Activated T-helper 2 cell treated with anti-CD3 and anti-CD28 coated beads, Interferon-gamma antibody, Interleukin-2, Interleukin-4, amounts not matched to agents 10 μg/mL and 5 μg/mL and 100 μg/mL, durations not matched to agents 14 hours and 24 hours and 36 hours (primary cell): ENCODE data around the gene TTN. TPM values are rescaled to one million over a fixed set of nuclear protein-coding genes. Genes with fewer than 3 reads are reported as not detected.

Experiments used
- DNase-seq: peaks from one replicate; pipeline ENCODE4 v3.0.0; 2021; ENCODE audit warnings: low spot score
- H3K27ac Mint-ChIP-seq: one replicate; pipeline ENCODE4 v1.8.0; 2021; ENCODE audit warnings: mixed read lengths
- H3K27me3 Mint-ChIP-seq: one replicate; pipeline ENCODE4 v1.8.0; 2021; ENCODE audit warnings: low read depth, mixed read lengths
- H3K36me3 Mint-ChIP-seq: one replicate; pipeline ENCODE4 v1.8.0; 2021; ENCODE audit warnings: low read depth, mixed read lengths
- H3K4me1 Mint-ChIP-seq: one replicate; pipeline ENCODE4 v1.8.0; 2021; ENCODE audit warnings: low read depth, mixed read lengths
- H3K4me3 Mint-ChIP-seq: one replicate; pipeline ENCODE4 v1.8.0; 2021; ENCODE audit warnings: low read depth, mild to moderate bottlenecking, moderate library complexity, mixed read lengths
- H3K9me3 Mint-ChIP-seq: one replicate; pipeline ENCODE4 v1.8.0; 2021; ENCODE audit warnings: mixed read lengths
- intact Hi-C: fragments of 100-400 bp; cut with micrococcal nuclease; formaldehyde crosslinking; loops from one replicate; pipeline ENCODE4 v1.15.1; 2023
- total RNA-seq: library from RNA; stranded (reverse); gene quantifications from 2 replicates; pipeline ENCODE4 v1.2.3, GENCODE V29; 2022

TTN gene
- total RNA-seq, 1 donor from 2014 or later: 3.7 TPM

GRCh38 chr2:178804791-178805190, 2.4 kb downstream of the TTN start:
- intact Hi-C loops: no loop called here
- no peaks in the 10 kb centered on the region for H3K36me3 Mint-ChIP-seq
- H3K9me3 Mint-ChIP-seq: no peaks in the 10 kb centered on the region
- no peak overlapping the region for H3K4me3 Mint-ChIP-seq
- H3K4me1 Mint-ChIP-seq: no peaks in the 10 kb centered on the region
- no peaks in the 10 kb centered on the region for H3K27me3 Mint-ChIP-seq
- no peak overlapping the region for H3K27ac Mint-ChIP-seq
- DNase-seq: no peak

GRCh38 chr2:178800510-178800909, 6.7 kb downstream of the TTN start:
- intact Hi-C loops: no loop called here
- Mint-ChIP-seq H3K27ac (no peak overlapping the region), H3K4me3 (no peak overlapping the region)

DNA sequence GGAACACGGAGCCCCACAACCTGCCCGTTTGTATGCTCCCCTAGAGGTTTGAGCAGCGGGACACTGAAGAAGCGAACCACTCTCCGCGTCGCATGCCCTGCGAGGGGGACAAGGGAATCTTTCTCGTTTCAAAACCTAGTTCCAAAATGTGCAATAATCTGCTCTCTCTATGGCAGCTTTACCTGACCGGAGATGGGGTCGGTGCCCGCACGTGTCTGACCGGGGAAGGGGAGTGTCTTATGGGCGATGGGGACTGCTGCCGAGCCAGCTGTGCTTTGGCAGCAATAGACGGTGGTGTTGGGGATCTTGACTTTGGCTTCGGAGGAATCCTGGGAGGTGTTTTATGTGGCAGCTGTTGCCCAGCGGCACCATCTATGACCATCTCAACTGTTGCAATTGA, 7.9 kb downstream of the TTN start:
- Mint-ChIP-seq H3K27ac (no peak overlapping the region), H3K4me3 (no peak overlapping the region), H3K27me3 (peaks cover 2% of the 10 kb centered on the region), H3K36me3 (no peaks in the 10 kb centered on the region), H3K4me1 (no peaks in the 10 kb centered on the region), H3K9me3 (no peaks in the 10 kb centered on the region)
- DNase-seq: no peak
- intact Hi-C loops: loop anchor here (5.0 to 10.0 kb wide), 3 partner anchors 225 to 645 kb away; no protein-coding TSS in a partner anchor

More at GRCh38 chr2:178800510-178800909, 6.7 kb downstream of the TTN start:
- H3K36me3 Mint-ChIP-seq: no peaks in the 10 kb centered on the region
- DNase-seq: no peak
- H3K9me3 Mint-ChIP-seq: no peaks in the 10 kb centered on the region
- H3K4me1 Mint-ChIP-seq: no peaks in the 10 kb centered on the region
- H3K27me3 Mint-ChIP-seq: peaks cover 2% of the 10 kb centered on the region

DNA sequence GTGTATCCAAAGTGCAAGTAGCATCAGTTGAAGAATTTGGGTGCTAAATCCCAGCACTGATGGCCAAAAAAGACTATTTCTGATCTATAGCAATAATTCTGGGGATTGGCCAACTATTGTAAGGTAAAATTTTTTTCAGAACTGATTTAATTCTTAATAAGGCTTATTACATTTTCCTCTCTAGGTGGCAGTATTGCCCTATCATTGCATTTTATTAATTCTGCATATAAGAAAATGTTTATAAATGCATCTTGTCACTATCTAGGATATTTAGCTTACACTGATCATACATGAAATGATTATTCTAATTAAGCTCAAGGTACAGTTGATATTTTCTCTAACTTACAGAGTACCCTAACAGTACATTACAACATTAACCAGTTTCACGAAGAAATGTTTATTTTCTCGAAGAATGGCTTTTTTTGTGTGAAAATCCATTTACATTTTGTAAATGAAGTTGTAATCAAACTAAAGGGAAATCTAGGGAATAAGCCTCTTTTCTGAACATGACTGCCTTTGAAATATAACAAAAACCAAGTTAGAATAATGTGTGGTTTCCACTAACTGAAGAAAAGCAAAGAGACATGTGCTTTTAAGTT, 11.0 kb downstream of the TTN start:
- H3K36me3 Mint-ChIP-seq: no peaks in the 10 kb centered on the region
- peaks cover 2% of the 10 kb centered on the region for H3K27me3 Mint-ChIP-seq
- H3K4me1 Mint-ChIP-seq: peaks cover 6% of the 10 kb centered on the region
- no peak overlapping the region for H3K27ac Mint-ChIP-seq
- intact Hi-C loops: loop anchor here (1.0 to 10.0 kb wide), 4 partner anchors 118 to 649 kb away; no protein-coding TSS in a partner anchor
- no peak for DNase-seq
- no peak overlapping the region for H3K4me3 Mint-ChIP-seq
- no peaks in the 10 kb centered on the region for H3K9me3 Mint-ChIP-seq

GRCh38 chr2:178787934-178788333, 19.3 kb downstream of the TTN start:
- Mint-ChIP-seq H3K9me3 (no peaks in the 10 kb centered on the region), H3K4me1 (peaks cover 14% of the 10 kb centered on the region), H3K27me3 (no peaks in the 10 kb centered on the region)

GRCh38 chr2:178787155-178787554, 20.1 kb downstream of the TTN start:
- H3K27ac Mint-ChIP-seq: no peak overlapping the region
- no peaks in the 10 kb centered on the region for H3K9me3 Mint-ChIP-seq
- H3K4me1 Mint-ChIP-seq: peaks cover 14% of the 10 kb centered on the region
- intact Hi-C loops: no loop called here
- peaks cover 10% of the 10 kb centered on the region for H3K36me3 Mint-ChIP-seq
- DNase-seq: no peak
- H3K27me3 Mint-ChIP-seq: no peaks in the 10 kb centered on the region
- H3K4me3 Mint-ChIP-seq: no peak overlapping the region

More at GRCh38 chr2:178787934-178788333, 19.3 kb downstream of the TTN start:
- Mint-ChIP-seq H3K4me3 (no peak overlapping the region), H3K36me3 (peaks cover 4% of the 10 kb centered on the region), H3K27ac (no peak overlapping the region)
- DNase-seq: no peak
- intact Hi-C loops: no loop called here

GRCh38 chr2:178783889-178784288, 23.3 kb downstream of the TTN start:
- intact Hi-C loops: no loop called here
- no peak for DNase-seq
- H3K27me3 Mint-ChIP-seq: no peaks in the 10 kb centered on the region
- H3K36me3 Mint-ChIP-seq: peaks cover 10% of the 10 kb centered on the region
- H3K4me3 Mint-ChIP-seq: no peak overlapping the region
- H3K4me1 Mint-ChIP-seq: no peaks in the 10 kb centered on the region
- no peaks in the 10 kb centered on the region for H3K9me3 Mint-ChIP-seq
- H3K27ac Mint-ChIP-seq: no peak overlapping the region

DNA sequence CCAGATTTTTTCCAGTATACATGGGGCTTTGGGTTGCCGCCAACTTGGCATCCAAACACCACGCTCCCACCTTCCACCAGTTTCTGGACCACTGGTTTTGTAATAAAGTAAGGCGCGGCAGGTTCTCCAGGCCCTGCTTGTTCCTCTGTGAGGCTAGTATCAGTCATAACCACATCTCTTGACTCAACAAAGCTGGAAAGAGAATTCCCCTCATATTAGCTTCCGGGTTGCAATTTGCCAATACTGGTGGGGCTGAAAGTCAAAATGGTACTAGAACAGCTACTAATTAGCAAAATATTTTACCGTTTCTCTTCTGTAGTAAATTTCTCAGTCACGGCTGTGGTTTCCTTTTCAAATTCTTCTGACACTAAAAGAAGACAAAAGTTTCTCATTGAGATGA, 25.0 kb downstream of the TTN start:
- intact Hi-C loops: no loop called here
- Mint-ChIP-seq H3K27me3 (no peaks in the 10 kb centered on the region), H3K4me1 (no peaks in the 10 kb centered on the region), H3K9me3 (no peaks in the 10 kb centered on the region), H3K36me3 (peaks cover 15% of the 10 kb centered on the region), H3K27ac (no peak overlapping the region), H3K4me3 (no peak overlapping the region)
- DNase-seq: no peak

GRCh38 chr2:178777577-178777976, 29.6 kb downstream of the TTN start:
- no peaks in the 10 kb centered on the region for H3K27me3 Mint-ChIP-seq
- intact Hi-C loops: no loop called here
- DNase-seq: no peak
- no peak overlapping the region for H3K27ac Mint-ChIP-seq
- peaks cover 4% of the 10 kb centered on the region for H3K9me3 Mint-ChIP-seq
- no peaks in the 10 kb centered on the region for H3K4me1 Mint-ChIP-seq
- H3K4me3 Mint-ChIP-seq: no peak overlapping the region
- H3K36me3 Mint-ChIP-seq: peaks cover 29% of the 10 kb centered on the region

- Mint-ChIP-seq H3K27ac (no peak overlapping the region), H3K4me1 (no peaks in the 10 kb centered on the region), H3K9me3 (peaks cover 4% of the 10 kb centered on the region), H3K36me3 (peaks cover 25% of the 10 kb centered on the region), H3K27me3 (no peaks in the 10 kb centered on the region), H3K4me3 (no peak overlapping the region)
- no peak for DNase-seq
- intact Hi-C loops: no loop called here
Observed at GRCh38 chr2:178776751-178777150, 30.5 kb downstream of the TTN start.

- intact Hi-C loops: no loop called here
- Mint-ChIP-seq H3K36me3 (peaks cover 25% of the 10 kb centered on the region), H3K27ac (no peak overlapping the region), H3K4me3 (no peak overlapping the region), H3K27me3 (no peaks in the 10 kb centered on the region), H3K9me3 (peaks cover 4% of the 10 kb centered on the region), H3K4me1 (no peaks in the 10 kb centered on the region)
- no peak for DNase-seq
Observed at GRCh38 chr2:178775975-178776374, 31.2 kb downstream of the TTN start.

- DNase-seq: no peak
- Mint-ChIP-seq H3K27ac (no peak overlapping the region), H3K9me3 (no peaks in the 10 kb centered on the region), H3K4me1 (no peaks in the 10 kb centered on the region), H3K4me3 (no peak overlapping the region), H3K27me3 (no peaks in the 10 kb centered on the region), H3K36me3 (peaks cover 14% of the 10 kb centered on the region)
- intact Hi-C loops: no loop called here
Observed at GRCh38 chr2:178770518-178770917, 36.7 kb downstream of the TTN start.

DNA sequence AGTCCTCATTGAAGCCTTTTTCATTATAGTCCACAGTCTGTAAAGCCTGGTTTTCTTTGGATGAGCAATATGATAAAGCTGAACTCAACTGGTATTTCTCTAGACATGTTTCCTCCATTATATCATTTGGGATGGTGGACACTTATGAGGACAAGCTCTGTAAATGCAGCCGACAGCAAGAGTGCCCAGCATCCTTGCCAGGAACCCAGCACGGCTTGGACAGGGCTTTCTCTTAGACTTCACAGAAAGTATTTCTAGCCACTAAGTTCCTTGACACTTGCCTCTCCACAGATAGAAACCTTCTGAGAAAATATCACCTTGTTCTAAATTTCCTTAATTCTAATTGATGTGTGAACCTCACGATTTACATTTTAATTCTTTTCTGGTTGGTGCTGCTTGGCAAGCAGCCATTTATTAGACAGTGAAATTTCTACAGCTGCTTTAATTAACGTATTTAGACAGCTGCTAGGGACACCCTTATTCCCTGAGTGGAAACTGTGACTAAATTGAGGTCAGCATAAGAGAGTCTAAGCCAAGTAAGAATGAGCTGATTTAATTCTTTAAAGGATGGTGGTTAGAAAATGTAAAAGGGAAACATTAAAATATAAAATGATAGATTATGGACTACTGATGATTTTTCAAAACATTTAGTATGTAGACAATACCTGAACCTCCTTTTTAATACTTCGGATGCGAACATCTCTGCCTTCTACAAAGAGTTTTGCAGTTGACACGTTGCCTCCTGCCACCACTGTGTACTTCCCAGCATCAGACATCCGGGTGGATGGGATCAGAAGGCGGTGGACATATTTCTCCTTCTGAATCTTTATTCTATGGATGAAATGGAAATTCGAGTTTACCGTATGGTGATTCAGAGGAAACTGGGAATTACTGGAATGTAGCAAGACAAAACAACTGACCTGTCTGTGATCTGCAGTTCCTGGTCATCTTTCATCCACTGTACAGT, 39.8 kb downstream of the TTN start:
- Mint-ChIP-seq H3K27me3 (no peaks in the 10 kb centered on the region), H3K4me1 (peaks cover 5% of the 10 kb centered on the region), H3K27ac (no peak overlapping the region), H3K4me3 (no peak overlapping the region), H3K9me3 (no peaks in the 10 kb centered on the region), H3K36me3 (peaks cover 5% of the 10 kb centered on the region)
- intact Hi-C loops: loop anchor here (10.0 kb wide), 2 partner anchors 447 to 677 kb away; no protein-coding TSS in a partner anchor
- no peak for DNase-seq
